Central memory CD8-positive, alpha-beta T cell (primary cell): ENCODE results near the gene ACCS.

Source experiments
- ATAC-seq: fragments of 150-1000 bp; cut with Tn5 transposase; replicated peaks from 2 replicates; pipeline ENCODE4 v1.10.0; 2022; ENCODE audit warnings: mild to moderate bottlenecking, moderate FRiP score, moderate number of reproducible peaks; ENCODE audit not compliant: poor library complexity, severe bottlenecking; ENCODE audit errors: extremely low read depth
- DNase-seq, 2 donors: peaks; one replicate each; pipeline ENCODE4 v3.0.0; 2021; ENCODE audit warnings: low spot score in 2 of 2
- H3K27ac Mint-ChIP-seq: one replicate; pipeline ENCODE4 v1.8.0; 2022; ENCODE audit warnings: low read depth, mild to moderate bottlenecking, moderate library complexity, mixed read lengths
- H3K27me3 Mint-ChIP-seq: one replicate; pipeline ENCODE4 v1.8.0; 2022; ENCODE audit warnings: mixed read lengths
- H3K36me3 Mint-ChIP-seq: one replicate; pipeline ENCODE4 v1.8.0; 2022; ENCODE audit warnings: mild to moderate bottlenecking, moderate library complexity, mixed read lengths; ENCODE audit not compliant: insufficient read depth
- H3K4me1 Mint-ChIP-seq: one replicate; pipeline ENCODE4 v1.8.0; 2022; ENCODE audit warnings: mixed read lengths
- H3K4me3 Mint-ChIP-seq: one replicate; pipeline ENCODE4 v1.8.0; 2022; ENCODE audit warnings: mild to moderate bottlenecking, moderate library complexity, mixed read lengths
- H3K9me3 Mint-ChIP-seq: one replicate; pipeline ENCODE4 v1.8.0; 2022; ENCODE audit warnings: mixed read lengths

The ACCS gene

DNA sequence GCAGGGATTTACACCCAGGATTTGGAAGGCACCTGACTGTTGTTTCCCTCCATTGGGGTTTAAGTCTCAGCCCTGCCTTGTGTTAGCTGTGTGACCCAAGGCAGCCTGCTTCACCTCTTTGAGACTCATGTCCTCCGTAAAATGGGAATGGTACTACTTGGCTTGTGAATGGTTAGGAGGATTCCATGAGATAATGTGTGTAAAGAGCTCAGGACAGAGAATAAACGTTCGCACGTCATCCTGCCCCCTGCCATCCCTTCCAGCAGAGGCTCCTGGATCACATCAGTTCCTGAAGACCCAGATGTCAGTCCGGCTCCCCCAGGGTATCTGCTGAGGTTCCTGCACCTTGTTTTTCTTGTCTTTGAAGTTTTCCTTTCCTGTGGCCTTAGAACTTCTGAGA, 35.1 kb upstream of the ACCS start:
- H3K27ac Mint-ChIP-seq: no peak overlapping the region
- H3K36me3 Mint-ChIP-seq: peaks cover 2% of the 10 kb centered on the region
- H3K9me3 Mint-ChIP-seq: peaks cover 4% of the 10 kb centered on the region
- H3K4me1 Mint-ChIP-seq: no peaks in the 10 kb centered on the region
- H3K27me3 Mint-ChIP-seq: peaks cover 80% of the 10 kb centered on the region
- DNase-seq (no peak), ATAC-seq (no peak)
- no peak overlapping the region for H3K4me3 Mint-ChIP-seq

GRCh38 chr11:44031549-44031948, 34.5 kb upstream of the ACCS start:
- ATAC-seq (no peak), DNase-seq (no peak)
- Mint-ChIP-seq H3K27me3 (peaks cover 74% of the 10 kb centered on the region), H3K27ac (no peak overlapping the region), H3K4me1 (no peaks in the 10 kb centered on the region), H3K4me3 (no peak overlapping the region), H3K36me3 (peaks cover 2% of the 10 kb centered on the region), H3K9me3 (no peaks in the 10 kb centered on the region)

- ATAC-seq (no peak), DNase-seq (no peak)
- Mint-ChIP-seq H3K9me3 (no peaks in the 10 kb centered on the region), H3K4me1 (no peaks in the 10 kb centered on the region), H3K36me3 (peaks cover 2% of the 10 kb centered on the region), H3K27ac (no peak overlapping the region), H3K4me3 (no peak overlapping the region), H3K27me3 (peaks cover 65% of the 10 kb centered on the region)
Observed at GRCh38 chr11:44032299-44033085, 33.6 kb upstream of the ACCS start.

DNA sequence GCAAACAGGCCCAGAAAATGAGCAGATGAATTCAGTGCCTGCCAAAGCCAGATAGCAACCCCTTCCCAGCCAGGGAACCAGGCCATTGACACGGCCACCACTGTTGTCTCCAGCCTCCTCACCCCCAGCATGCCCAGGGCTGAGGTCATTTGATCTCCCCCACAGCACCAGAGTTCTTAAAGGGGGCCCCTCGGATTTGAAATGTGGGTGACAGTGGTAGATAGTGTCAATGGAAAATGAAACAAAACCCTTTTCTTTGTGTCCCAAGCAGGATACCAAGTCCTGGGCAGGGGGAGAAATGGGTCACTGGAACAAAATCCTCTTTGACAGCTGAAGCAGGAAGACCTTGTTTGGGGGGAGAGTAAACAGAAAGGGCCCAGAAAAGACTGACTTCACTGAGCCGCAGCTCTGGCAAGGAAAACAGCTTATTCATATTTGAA, 32.6 kb upstream of the ACCS start:
- peaks cover 2% of the 10 kb centered on the region for H3K36me3 Mint-ChIP-seq
- no peak overlapping the region for H3K27ac Mint-ChIP-seq
- peaks cover 65% of the 10 kb centered on the region for H3K27me3 Mint-ChIP-seq
- H3K4me3 Mint-ChIP-seq: no peak overlapping the region
- DNase-seq: no peak
- no peaks in the 10 kb centered on the region for H3K9me3 Mint-ChIP-seq
- no peak for ATAC-seq
- no peaks in the 10 kb centered on the region for H3K4me1 Mint-ChIP-seq

DNA sequence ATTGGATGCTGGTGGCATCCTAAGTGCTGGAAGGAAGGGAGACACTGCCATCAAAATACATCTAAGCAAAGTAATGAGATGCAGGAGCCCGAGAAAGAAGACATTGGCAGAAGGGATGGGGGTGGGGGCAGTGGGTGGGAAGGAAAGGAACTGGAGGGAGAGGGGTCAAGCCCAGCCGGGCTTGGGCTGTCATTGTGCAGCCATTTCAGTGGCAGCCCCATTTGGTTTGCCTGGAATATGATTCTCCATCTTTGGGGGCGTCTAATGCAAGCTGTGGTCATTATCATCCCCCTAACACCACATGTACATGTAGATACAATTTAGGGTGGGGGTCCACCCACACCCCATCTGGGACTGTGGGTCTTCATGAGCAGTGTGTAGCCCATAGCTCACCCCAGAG, 32.2 kb upstream of the ACCS start:
- H3K4me1 Mint-ChIP-seq: no peaks in the 10 kb centered on the region
- peaks cover 65% of the 10 kb centered on the region for H3K27me3 Mint-ChIP-seq
- no peak for DNase-seq
- H3K9me3 Mint-ChIP-seq: no peaks in the 10 kb centered on the region
- H3K4me3 Mint-ChIP-seq: no peak overlapping the region
- peaks cover 2% of the 10 kb centered on the region for H3K36me3 Mint-ChIP-seq
- no peak for ATAC-seq
- H3K27ac Mint-ChIP-seq: no peak overlapping the region

DNA sequence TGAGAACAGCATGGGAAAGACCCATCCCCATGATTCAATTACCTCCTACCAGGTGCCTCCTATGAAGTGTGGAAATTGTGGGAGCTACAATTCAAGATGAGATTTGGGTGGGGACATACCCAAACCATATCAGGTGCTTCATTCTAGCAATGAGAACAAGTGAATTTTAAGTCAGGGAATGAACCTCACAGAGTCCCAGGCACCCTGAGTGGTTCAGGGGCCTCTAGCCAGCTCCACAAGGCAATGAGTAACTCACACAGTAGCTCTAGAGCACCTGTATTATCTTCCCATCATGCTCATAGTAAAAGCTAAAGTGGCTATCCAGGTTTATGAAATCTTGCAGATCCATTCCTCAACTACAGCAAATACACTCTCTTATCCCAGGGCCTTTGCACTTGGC, 31.4 kb upstream of the ACCS start:
- Mint-ChIP-seq H3K4me3 (no peak overlapping the region), H3K9me3 (no peaks in the 10 kb centered on the region), H3K4me1 (no peaks in the 10 kb centered on the region), H3K36me3 (peaks cover 2% of the 10 kb centered on the region), H3K27me3 (peaks cover 60% of the 10 kb centered on the region), H3K27ac (no peak overlapping the region)
- DNase-seq (no peak), ATAC-seq (no peak)

DNA sequence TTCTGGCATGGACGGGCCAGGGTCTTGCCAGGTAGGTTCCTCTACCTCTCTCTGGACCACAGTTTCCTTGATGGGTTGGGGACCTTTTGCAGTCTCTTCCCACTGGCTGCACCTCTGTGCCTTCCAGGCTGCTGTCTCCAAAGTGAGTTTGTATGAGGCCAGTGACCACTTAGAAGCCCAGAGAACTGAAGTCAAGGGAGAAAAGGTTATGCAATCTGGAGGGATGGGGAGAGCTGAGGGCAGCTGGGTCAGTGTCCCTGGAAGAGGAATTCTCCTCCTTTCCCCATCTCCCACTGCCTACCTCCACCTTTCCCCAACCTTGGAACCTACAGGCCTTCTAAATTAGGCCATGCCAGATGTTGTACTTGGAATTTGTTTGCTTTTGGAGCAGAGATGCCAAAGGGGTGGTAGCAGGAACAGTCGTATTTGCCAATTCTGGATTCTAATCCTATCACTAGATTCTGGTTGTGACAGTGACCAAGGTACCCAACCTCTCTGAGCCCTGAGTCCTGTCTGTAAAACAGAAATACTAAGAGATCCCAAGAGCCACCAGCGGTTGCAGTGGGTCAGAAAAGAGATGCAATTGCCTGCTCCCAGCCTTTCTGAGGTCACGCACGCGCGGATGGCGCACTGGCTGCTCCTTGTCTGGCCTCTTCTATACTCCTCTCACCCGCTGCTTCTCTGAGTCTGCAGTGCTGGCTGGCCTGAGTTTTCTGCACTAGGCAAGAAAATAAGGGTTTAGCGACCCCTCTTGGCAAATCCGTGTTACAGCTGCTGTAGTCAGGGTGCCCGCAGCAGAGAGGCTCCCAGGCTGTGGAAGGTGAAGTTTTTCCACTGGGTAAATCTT, 29.0 kb upstream of the ACCS start:
- no peak for DNase-seq
- Mint-ChIP-seq H3K36me3 (peaks cover 2% of the 10 kb centered on the region), H3K4me3 (no peak overlapping the region), H3K27me3 (peaks cover 36% of the 10 kb centered on the region), H3K27ac (no peak overlapping the region), H3K4me1 (no peaks in the 10 kb centered on the region), H3K9me3 (peaks cover 6% of the 10 kb centered on the region)
- no peak for ATAC-seq

- Mint-ChIP-seq H3K4me3 (no peak overlapping the region), H3K27me3 (peaks cover 30% of the 10 kb centered on the region)
- ATAC-seq: no peak
Observed at GRCh38 chr11:44037658-44037998, 28.4 kb upstream of the ACCS start.

DNA sequence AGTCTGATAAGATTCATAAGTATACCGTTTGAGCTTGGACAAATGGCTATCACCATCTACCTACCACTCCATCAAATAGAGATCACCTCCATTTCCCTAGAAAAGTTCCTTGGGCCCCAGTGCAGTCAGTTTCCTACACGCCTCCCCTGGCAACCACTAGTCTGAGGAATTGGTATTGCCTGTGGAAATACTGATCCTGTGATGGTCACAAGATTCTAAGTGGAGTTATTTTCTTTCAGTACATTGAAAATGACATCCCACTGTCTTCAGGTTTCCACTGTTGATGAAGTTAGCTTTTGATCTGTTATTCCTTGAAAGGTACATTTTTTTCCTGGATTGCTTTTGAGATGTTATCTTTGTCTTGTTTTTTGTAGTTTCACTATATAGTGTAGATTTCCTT, 22.9 kb upstream of the ACCS start:
- H3K4me1 Mint-ChIP-seq: no peaks in the 10 kb centered on the region
- peaks cover 9% of the 10 kb centered on the region for H3K27me3 Mint-ChIP-seq
- no peak overlapping the region for H3K27ac Mint-ChIP-seq
- DNase-seq (no peak), ATAC-seq (no peak)
- no peak overlapping the region for H3K4me3 Mint-ChIP-seq
- no peaks in the 10 kb centered on the region for H3K36me3 Mint-ChIP-seq
- peaks cover 6% of the 10 kb centered on the region for H3K9me3 Mint-ChIP-seq

More at GRCh38 chr11:44037658-44037998, 28.4 kb upstream of the ACCS start:
- Mint-ChIP-seq H3K9me3 (peaks cover 6% of the 10 kb centered on the region), H3K27ac (no peak overlapping the region), H3K4me1 (no peaks in the 10 kb centered on the region), H3K36me3 (peaks cover 2% of the 10 kb centered on the region)
- DNase-seq: no peak

- no peak overlapping the region for H3K4me3 Mint-ChIP-seq
- ATAC-seq (no peak), DNase-seq (no peak)
- no peaks in the 10 kb centered on the region for H3K36me3 Mint-ChIP-seq
- H3K9me3 Mint-ChIP-seq: no peaks in the 10 kb centered on the region
- no peak overlapping the region for H3K27ac Mint-ChIP-seq
- no peaks in the 10 kb centered on the region for H3K4me1 Mint-ChIP-seq
- no peaks in the 10 kb centered on the region for H3K27me3 Mint-ChIP-seq
Observed at GRCh38 chr11:44046182-44046581, 19.9 kb upstream of the ACCS start.

GRCh38 chr11:44047298-44047697, 18.8 kb upstream of the ACCS start:
- Mint-ChIP-seq H3K4me1 (no peaks in the 10 kb centered on the region), H3K36me3 (no peaks in the 10 kb centered on the region), H3K27ac (no peak overlapping the region), H3K27me3 (no peaks in the 10 kb centered on the region), H3K9me3 (no peaks in the 10 kb centered on the region), H3K4me3 (no peak overlapping the region)
- ATAC-seq: no peak
- no peak for DNase-seq

DNA sequence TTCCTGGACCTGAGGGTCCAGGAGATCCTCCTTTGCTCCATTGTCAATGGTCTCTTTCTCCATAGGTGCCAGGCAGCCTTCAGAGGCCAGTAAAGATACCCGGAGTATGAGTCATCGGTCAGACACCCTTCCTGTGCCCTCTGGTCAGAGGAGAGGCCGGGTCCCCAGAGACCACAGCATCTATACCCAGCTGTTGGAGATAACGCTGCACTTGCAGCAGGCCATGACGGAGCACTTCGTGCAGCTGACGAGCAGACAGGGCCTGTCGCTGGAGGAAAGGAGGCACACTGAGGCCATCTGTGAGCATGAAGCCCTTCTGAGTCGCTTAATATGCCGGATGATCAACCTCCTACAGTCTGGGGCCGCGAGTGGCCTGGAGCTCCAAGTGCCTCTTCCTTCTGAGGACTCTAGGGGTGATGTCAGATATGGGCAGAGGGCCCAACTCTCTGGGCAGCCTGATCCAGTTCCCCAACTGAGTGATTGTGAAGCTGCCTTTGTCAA, 18.1 kb upstream of the ACCS start, which contains the start of gene ACCSL:
ACCSL (plus strand) TSS at position 51 of the 501 bp plus-strand sequence; CDS start at position 107, 56 bp downstream.
- no peaks in the 10 kb centered on the region for H3K27me3 Mint-ChIP-seq
- no peak for ATAC-seq
- no peaks in the 10 kb centered on the region for H3K4me1 Mint-ChIP-seq
- no peak within 1 kb of the TSS for H3K4me3 Mint-ChIP-seq
- peaks cover 1% of the 10 kb centered on the region for H3K36me3 Mint-ChIP-seq
- H3K9me3 Mint-ChIP-seq: no peaks in the 10 kb centered on the region
- H3K27ac Mint-ChIP-seq: no peak within 1 kb of the TSS
- no peak for DNase-seq

DNA sequence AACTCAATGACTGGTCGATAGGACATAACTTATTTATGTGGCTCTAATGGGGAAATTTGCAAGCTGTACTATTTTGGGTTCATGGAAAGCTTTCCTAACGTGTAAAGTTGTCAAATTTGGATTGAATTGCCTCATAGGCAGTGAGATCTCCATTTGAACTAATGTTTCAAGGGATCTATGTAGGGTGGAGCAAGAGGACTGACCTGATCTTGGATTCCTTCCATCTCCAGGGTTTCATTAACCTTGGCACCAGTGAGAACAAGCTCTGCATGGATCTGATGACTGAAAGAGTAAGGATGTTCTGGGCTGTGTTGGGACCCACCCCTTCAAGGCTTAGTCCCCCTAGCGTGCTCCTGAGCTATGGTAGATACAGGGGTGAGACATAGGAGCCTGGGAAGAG, 16.2 kb upstream of the ACCS start:
- Mint-ChIP-seq H3K4me3 (no peak overlapping the region), H3K36me3 (peaks cover 1% of the 10 kb centered on the region), H3K27ac (no peak overlapping the region), H3K4me1 (no peaks in the 10 kb centered on the region), H3K27me3 (no peaks in the 10 kb centered on the region), H3K9me3 (no peaks in the 10 kb centered on the region)
- ATAC-seq (no peak), DNase-seq (no peak)
